ENCODE data around the gene IMMP2L. TPM values are rescaled to one million over a fixed set of nuclear protein-coding genes. Genes with fewer than 3 reads are reported as not detected.

Gene IMMP2L
- polyA plus RNA-seq, 2 of the 4 experiments (the other 2 are of a cell fraction), result 16.1 to 23.8 TPM

GRCh38 chr7:110760341-110760740 is 802.0 kb downstream of the IMMP2L start:
- Histone ChIP-seq H3K4me1 (no peaks in the 10 kb centered on the region), H3K4me2 (no peak overlapping the region), H3K27ac (no peak overlapping the region), H3K4me3 (no peak overlapping the region), H3K9me3 (no peaks in the 10 kb centered on the region)
- TF ChIP-seq RCOR1 (IDR thresholded peaks at IDR 0.05; ENCODE audit: low read depth, low read length), result no peak
- no peak for TF ChIP-seq MAZ (IDR thresholded peaks at IDR 0.05; ENCODE audit: borderline replicate concordance, low read depth, low read length)
- no peak for TF ChIP-seq KDM5A (IDR thresholded peaks at IDR 0.05)
- TF ChIP-seq POLR2A (IDR thresholded peaks at IDR 0.05; ENCODE audit: low read length), result no peak
- TF ChIP-seq RNF2 (IDR thresholded peaks at IDR 0.05; ENCODE audit: borderline replicate concordance, low read depth), result no peak
- TF ChIP-seq FOSB (CRISPR knock-in tag; IDR thresholded peaks at IDR 0.05), result no peak
- TF ChIP-seq FOSL2 (IDR thresholded peaks at IDR 0.05), result no peak
- no peak for TF ChIP-seq FOSL2 (CRISPR knock-in tag; IDR thresholded peaks at IDR 0.05)
- TF ChIP-seq, protein P1, sequence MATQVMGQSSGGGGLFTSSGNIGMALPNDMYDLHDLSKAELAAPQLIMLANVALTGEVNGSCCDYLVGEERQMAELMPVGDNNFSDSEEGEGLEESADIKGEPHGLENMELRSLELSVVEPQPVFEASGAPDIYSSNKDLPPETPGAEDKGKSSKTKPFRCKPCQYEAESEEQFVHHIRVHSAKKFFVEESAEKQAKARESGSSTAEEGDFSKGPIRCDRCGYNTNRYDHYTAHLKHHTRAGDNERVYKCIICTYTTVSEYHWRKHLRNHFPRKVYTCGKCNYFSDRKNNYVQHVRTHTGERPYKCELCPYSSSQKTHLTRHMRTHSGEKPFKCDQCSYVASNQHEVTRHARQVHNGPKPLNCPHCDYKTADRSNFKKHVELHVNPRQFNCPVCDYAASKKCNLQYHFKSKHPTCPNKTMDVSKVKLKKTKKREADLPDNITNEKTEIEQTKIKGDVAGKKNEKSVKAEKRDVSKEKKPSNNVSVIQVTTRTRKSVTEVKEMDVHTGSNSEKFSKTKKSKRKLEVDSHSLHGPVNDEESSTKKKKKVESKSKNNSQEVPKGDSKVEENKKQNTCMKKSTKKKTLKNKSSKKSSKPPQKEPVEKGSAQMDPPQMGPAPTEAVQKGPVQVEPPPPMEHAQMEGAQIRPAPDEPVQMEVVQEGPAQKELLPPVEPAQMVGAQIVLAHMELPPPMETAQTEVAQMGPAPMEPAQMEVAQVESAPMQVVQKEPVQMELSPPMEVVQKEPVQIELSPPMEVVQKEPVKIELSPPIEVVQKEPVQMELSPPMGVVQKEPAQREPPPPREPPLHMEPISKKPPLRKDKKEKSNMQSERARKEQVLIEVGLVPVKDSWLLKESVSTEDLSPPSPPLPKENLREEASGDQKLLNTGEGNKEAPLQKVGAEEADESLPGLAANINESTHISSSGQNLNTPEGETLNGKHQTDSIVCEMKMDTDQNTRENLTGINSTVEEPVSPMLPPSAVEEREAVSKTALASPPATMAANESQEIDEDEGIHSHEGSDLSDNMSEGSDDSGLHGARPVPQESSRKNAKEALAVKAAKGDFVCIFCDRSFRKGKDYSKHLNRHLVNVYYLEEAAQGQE (IDR thresholded peaks at IDR 0.05), result no peak
- TF ChIP-seq EP300 (IDR thresholded peaks at IDR 0.05), result no peak
- no peak for TF ChIP-seq EHF (CRISPR knock-in tag; IDR thresholded peaks at IDR 0.05)
- TF ChIP-seq ELK1 (IDR thresholded peaks at IDR 0.05; ENCODE audit: low read depth, low read length), result no peak
- TF ChIP-seq MAX (IDR thresholded peaks at IDR 0.05), result no peak
- TF ChIP-seq, protein P2, sequence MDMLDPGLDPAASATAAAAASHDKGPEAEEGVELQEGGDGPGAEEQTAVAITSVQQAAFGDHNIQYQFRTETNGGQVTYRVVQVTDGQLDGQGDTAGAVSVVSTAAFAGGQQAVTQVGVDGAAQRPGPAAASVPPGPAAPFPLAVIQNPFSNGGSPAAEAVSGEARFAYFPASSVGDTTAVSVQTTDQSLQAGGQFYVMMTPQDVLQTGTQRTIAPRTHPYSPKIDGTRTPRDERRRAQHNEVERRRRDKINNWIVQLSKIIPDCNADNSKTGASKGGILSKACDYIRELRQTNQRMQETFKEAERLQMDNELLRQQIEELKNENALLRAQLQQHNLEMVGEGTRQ (IDR thresholded peaks at IDR 0.05), result no peak
- TF ChIP-seq JUN (IDR thresholded peaks at IDR 0.05), result no peak
- no peak for TF ChIP-seq BCL3 (IDR thresholded peaks at IDR 0.05)
- TF ChIP-seq, protein P3, sequence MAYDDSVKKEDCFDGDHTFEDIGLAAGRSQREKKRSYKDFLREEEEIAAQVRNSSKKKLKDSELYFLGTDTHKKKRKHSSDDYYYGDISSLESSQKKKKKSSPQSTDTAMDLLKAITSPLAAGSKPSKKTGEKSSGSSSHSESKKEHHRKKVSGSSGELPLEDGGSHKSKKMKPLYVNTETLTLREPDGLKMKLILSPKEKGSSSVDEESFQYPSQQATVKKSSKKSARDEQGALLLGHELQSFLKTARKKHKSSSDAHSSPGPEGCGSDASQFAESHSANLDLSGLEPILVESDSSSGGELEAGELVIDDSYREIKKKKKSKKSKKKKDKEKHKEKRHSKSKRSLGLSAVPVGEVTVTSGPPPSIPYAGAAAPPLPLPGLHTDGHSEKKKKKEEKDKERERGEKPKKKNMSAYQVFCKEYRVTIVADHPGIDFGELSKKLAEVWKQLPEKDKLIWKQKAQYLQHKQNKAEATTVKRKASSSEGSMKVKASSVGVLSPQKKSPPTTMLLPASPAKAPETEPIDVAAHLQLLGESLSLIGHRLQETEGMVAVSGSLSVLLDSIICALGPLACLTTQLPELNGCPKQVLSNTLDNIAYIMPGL (CRISPR knock-in tag; IDR thresholded peaks at IDR 0.05; ENCODE audit: borderline replicate concordance), result no peak
- TF ChIP-seq POLR2AphosphoS2 (conservative IDR thresholded peaks at IDR 0.05; ENCODE audit: low read length), result no peak
- TF ChIP-seq RFX5 (IDR thresholded peaks at IDR 0.05), result no peak
- ChIA-PET POLR2A (no interaction called here), CTCF (no interaction called here)
- FAIRE-seq (no peak), DNase-seq (ENCODE audit: low read depth in 1 of 2, low spot score in 1 of 2) (no peak), ATAC-seq (no peak)
- 86% methylated on average over 2 of the region's 2 CpGs for WGBS (ENCODE audit: missing lambda C conversion rate)

DNA sequence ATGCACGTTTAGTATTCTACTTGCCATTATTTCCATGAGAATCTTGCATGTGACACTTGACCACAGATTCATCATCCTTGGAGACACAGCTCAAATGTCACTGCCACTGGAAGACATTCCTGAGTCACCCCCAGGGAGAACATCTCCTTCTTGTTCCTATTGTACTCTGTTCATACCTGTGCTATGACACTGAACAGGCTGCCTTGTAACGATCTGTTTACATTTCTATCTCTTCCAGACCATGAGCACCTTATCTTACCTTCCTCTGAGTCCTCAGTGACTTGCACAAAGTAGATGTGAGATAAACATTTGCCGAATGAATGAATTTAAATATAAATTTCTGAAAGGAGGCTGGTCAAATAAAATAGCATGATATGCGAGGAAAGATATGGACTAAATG is 803.2 kb downstream of the IMMP2L start:
- FAIRE-seq (no peak), DNase-seq (ENCODE audit: low read depth in 1 of 2, low spot score in 1 of 2) (no peak), ATAC-seq (no peak)
- 56% methylated on average over 4 of the region's 4 CpGs for WGBS (ENCODE audit: missing lambda C conversion rate)
- TF ChIP-seq JUN (IDR thresholded peaks at IDR 0.05) (no peak), POLR2A (IDR thresholded peaks at IDR 0.05; ENCODE audit: low read length) (no peak)
- Histone ChIP-seq H3K4me1 (no peaks in the 10 kb centered on the region), H3K27ac (no peak overlapping the region), H3K9me3 (no peaks in the 10 kb centered on the region), H3K4me3 (no peak overlapping the region), H3K4me2 (no peak overlapping the region)
- CTCF ChIA-PET, result no interaction called here
- POLR2A ChIA-PET, result no interaction called here

All from A549 (cell line).